Panc1 (cell line): Measurements from ENCODE around the gene DTYMK.

Experiments used
- CTCF ChIP-seq: fragments of 450-650 bp; IDR thresholded peaks from 2 replicates; pipeline ENCODE4 v1.5.1; 2017; ENCODE audit warnings: mild to moderate bottlenecking
- SIN3A ChIP-seq: IDR thresholded peaks from 2 replicates; pipeline ENCODE4 v1.6.1; 2012; ENCODE audit warnings: low read depth, mild to moderate bottlenecking, low read length, moderate library complexity, borderline replicate concordance; ENCODE audit not compliant: insufficient read depth

GRCh38 chr2:241678307-241678706 lies 8.3 kb downstream of the DTYMK start:
- TF ChIP-seq CTCF (no peak), SIN3A (no peak)
